Medulla oblongata (tissue), 1 donor: ENCODE measurements around the gene RBMS1.
"Not testable (repeated sequence)": the region's sequence is repeated elsewhere in the genome, so short reads cannot be mapped to it uniquely, and the experiment has no call there.

ENCODE experiments used
- DNase-seq: peaks from one replicate; pipeline ENCODE4 v3.0.0-alpha.2; 2015; ENCODE audit errors: extremely low spot score

Gene RBMS1

GRCh38 chr2:160434254-160434948, 59.2 kb downstream of the RBMS1 start:
- no peak for DNase-seq

GRCh38 chr2:160433466-160434140, 60.0 kb downstream of the RBMS1 start:
- DNase-seq, result no peak

DNA sequence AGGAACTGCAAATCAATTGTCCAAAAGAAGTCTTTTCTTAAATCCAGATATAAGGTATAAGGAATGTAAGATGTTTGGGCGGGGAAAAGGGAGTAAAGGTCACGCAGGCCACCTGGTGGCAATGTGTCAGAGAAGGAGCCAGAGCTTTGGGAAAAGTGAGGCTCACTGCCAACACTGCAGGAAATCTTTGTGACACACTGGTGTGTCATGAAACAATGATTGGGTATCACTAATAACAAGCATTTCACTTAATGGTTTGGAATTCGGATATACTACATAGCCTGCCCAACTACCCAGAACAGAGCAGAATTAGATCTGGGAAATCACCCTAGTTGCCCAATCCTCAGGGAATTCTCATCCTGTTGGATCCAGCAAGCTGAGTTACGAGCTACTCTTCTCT, 61.0 kb downstream of the RBMS1 start:
- no peak for DNase-seq

GRCh38 chr2:160431441-160431840, 62.2 kb downstream of the RBMS1 start:
- DNase-seq, result no peak

GRCh38 chr2:160430001-160430344, 63.6 kb downstream of the RBMS1 start:
- DNase-seq, result no peak

GRCh38 chr2:160429248-160430000, 64.2 kb downstream of the RBMS1 start:
- DNase-seq, result peak; percentile 74

DNA sequence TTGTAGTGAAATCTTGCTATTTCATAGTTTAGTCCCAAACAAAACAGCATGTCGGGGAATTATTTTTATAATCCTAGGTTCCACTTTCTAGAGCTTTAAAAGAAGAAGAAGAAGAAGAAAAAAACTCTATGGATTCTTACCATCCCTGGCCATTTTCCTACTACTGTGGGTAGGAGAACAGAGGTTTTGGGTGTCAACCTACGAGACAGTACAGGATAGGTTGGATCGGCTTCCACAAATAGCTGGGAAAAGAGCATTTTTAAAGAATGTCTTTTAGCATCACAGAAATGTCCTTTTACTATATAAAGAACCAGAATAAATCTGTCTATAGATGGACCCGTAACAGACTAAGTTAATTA, 65.2 kb downstream of the RBMS1 start:
- no peak for DNase-seq

- peak; percentile 48 for DNase-seq
These were observed 65.8 kb downstream of the RBMS1 start for GRCh38 chr2:160427629-160428404.

DNA sequence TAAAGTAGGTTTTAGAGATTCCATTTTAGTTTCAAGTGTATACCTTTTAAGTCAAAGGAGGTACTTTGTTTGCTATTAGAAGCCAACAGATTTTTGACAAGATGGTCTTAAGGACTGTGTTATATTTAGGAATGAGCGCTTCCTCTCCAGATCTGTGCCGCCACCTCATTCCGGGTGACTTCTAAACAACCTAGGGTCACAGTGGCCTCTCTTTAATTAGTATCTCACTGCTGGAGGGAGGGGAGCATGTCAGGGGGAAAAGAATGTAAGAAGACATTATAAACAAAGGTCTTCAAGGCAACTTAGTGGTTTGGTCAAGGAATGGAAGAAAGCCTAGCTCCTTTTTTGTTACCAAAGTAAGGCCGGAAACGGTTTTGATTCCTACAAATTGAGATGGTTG, 67.0 kb downstream of the RBMS1 start:
- no peak for DNase-seq

- peak; percentile 22 for DNase-seq
These were observed 68.0 kb downstream of the RBMS1 start for GRCh38 chr2:160425434-160426151.

- no peak for DNase-seq
These were observed 70.5 kb downstream of the RBMS1 start for GRCh38 chr2:160423126-160423525.

DNA sequence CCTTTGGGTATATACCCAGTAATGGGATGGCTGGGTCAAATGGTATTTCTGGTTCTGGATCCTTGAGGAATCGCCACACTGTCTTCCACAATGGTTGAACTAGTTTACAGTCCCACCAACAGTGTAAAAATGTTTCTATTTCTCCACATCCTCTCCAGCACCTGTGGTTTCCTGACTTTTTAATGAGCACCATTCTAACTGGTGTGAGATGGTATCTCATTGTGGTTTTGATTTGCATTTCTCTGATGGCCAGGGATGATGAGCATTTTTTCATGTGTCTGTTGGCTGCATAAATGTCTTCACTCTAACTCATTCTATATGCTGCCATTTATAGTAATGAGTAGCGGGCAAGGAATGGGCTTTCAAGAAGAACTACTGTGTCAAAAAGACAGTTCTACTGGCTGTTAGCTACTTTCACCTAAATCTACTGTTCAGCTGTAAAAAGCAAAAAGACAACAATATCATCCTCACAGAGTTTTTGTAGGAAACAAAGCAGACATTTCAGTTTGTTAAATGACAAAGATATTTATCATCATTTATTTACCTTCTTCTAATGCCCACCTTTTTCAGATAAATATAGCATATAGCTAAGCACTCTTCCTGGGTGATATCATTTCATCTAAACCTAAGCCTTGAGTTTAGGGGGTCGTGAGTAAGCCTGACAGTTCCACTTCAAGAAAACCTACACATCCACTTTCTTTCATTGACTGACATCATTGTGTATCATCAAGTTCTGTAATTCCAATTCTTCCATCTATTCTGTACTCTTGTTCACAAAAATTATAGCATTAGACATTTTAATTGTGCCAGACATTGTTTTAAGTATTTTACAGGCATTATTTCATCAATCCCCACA, 71.7 kb downstream of the RBMS1 start:
- DNase-seq, result not testable (repeated sequence)

GRCh38 chr2:160420711-160421110, 72.9 kb downstream of the RBMS1 start:
- DNase-seq, result no peak

- DNase-seq, result no peak
These were observed 73.7 kb downstream of the RBMS1 start for GRCh38 chr2:160419776-160420505.

DNA sequence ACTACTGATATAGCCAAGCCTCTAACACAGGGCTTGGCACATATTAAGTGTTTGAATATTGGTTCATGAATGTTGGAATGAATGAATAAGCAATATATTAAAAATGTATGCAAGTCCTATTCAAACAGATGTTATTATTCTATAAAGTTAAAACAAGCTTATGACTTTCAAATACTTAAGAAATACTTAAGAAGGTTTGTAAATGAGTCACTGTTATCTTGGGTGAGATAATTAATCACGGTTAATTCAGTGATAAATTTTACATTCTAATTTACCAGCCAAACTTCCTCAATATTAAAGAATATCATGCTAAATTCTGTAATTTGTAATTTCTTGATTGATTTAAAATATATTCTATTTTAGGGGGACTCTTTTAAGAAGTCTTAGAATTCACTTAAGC, 74.8 kb downstream of the RBMS1 start:
- no peak for DNase-seq

DNA sequence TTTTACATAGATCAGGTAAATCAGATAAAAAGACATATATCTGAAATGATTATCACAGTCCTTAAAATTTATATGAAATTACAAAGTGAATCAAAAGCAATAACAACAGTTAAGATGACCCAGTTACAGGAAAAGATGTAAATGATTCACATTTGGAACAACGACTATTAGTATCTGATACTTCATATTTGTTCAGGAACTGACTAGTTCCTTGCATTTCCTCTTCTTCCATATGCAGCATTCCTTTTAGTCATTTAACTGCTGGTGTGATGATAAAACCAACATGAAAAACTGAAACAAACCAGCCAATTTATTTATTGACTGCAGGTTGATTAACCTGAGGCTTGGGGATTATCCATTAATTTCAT, 75.2 kb downstream of the RBMS1 start:
- no peak for DNase-seq

DNA sequence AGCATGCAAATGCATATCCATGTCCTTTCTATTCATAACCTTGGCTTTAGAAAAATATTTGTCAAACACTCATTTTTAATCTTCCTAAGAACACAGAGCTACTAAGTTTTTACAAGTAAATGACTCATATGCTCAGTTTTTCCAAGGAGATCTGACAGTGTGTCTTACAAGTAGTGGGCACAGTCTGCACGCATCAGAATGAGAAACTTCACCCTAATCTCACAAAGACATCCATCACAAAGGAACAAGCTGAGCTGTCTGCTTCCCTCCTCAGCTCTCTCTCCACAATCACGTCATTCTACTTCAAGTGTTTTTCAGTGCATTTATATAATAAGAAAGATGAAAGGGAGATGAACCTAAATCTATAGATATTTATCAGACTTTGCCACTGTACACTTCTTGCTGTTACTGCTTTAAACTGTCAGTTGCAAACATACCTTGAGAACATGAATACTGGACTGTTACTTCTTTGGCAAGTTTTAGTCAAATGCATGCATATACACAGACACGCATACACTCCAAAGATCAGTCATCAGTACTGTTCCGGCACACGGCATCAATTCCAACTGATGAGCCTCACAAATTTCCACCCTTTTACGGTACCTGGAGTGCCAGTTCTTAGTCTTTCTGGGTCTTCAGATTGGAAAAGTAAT, 75.7 kb downstream of the RBMS1 start:
- DNase-seq, result no peak

DNA sequence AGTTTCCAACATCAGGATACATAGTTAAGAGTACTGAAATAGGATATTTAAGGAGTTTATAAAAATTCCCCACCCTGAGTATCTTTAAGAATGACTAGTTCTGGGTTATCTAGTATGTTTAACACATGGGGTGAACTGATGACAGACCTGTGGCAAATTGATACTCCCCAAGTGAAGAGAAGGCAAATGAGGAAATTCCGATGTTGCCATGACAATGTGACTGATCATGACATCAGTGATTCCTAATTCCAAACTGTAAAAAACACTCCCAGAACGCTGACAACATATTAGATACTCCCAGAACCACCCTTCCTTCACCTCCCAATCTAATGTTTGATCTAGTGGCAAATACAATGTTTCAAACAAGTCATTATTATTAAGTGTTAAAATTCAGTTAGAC, 77.6 kb downstream of the RBMS1 start:
- no peak for DNase-seq

DNA sequence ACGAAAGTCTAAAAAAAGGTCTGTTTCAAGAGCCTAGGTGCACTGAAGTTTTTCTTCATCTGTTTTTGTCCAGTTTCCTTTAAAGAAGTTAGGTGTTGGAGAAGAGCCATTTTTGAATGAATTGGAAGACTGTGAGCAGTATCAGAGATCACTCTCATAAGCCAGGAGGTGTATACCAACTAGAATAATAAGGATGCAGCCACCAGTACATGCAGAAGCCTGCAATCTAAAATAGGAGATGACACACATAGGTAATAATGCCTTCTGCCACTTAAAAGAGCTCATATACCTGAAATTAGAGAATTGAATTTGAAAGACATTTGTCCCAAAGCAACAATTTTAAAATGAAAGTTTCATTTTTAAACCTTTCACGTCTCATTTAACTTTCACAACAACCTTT, 81.7 kb downstream of the RBMS1 start:
- no peak for DNase-seq

GRCh38 chr2:160411167-160411566, 82.4 kb downstream of the RBMS1 start:
- DNase-seq, result no peak
